HCT116 (cell line): ENCODE measurements around the gene ZNF580. TPM values are rescaled to one million over a fixed set of nuclear protein-coding genes. Genes with fewer than 3 reads are reported as not detected.
A peak's percentile ranks its signal among the peaks of the same experiment; 100 is the strongest.

ENCODE experiments used
- ATAC-seq: fragments of 200-7000 bp; cut with Tn5 transposase; 2 replicates; pipeline ENCODE4 v1.9.1; 2020; ENCODE audit warnings: mild to moderate bottlenecking, moderate library complexity
- BruUV-seq: library from RNA; stranded (reverse); fragments of 400-500 nt; replicated peaks from 2 replicates; lab custom pipeline; 2021; lab: Mats Ljungman, UMichigan
- CTCF ChIA-PET: fragments of 300-600 bp; sonication (Branson Sonifier 250); formaldehyde crosslinking; loops from one replicate; lab custom pipeline; 2021; ENCODE audit warnings: antibody characterized with exemption; lab: Charles Lee
- POLR2A ChIA-PET: fragments of 300-600, 350-600 bp; sonication (Branson Sonifier 250); formaldehyde crosslinking; loops from one replicate; lab custom pipeline; 2021; ENCODE audit warnings: antibody characterized with exemption; lab: Charles Lee
- RAD21 ChIA-PET, 2 experiments: fragments of 300-600 bp; sonication (Branson Sonifier 250); formaldehyde crosslinking; loops; one replicate each; lab custom pipeline; 2023; ENCODE audit warnings: low total read pairs in 2 of 2; ENCODE audit not compliant: uncharacterized antibody in 2 of 2, unreplicated experiment in 2 of 2, low non-redundant PET in 1 of 2; lab: Charles Lee
- DNase-seq: peaks from one replicate; pipeline ENCODE4 v3.0.0-alpha.2; 2010; ENCODE audit warnings: low read depth, low spot score
- H2AFZ ChIP-seq: fragments of 200-600 bp; shearing (Covaris generic), sonication (generic); 2 replicates; pipeline ENCODE4 v1.6.1; 2017; ENCODE audit warnings: low read depth, mixed run types, mixed read lengths, antibody characterized with exemption, low read length; ENCODE audit not compliant: poor library complexity, severe bottlenecking
- H3K27ac ChIP-seq: 2 replicates; pipeline ENCODE4 v1.5.1; 2012; ENCODE audit warnings: low read depth, low read length
- H3K27me3 ChIP-seq: fragments of 200-600 bp; sonication (generic); 2 replicates; pipeline ENCODE4 v1.6.1; 2016; ENCODE audit warnings: mixed run types, low read length, mixed read lengths; ENCODE audit not compliant: insufficient read depth
- H3K36me3 ChIP-seq, 2 experiments: fragments of 200-500 bp in 1 of 2; fragments of 200-600 bp in 1 of 2; sonication (Bioruptor generic) in 1 of 2; sonication (generic) in 1 of 2; 2 replicates each; pipeline versions ENCODE4 v1.5.1 to v1.6.1; 2014 to 2016; ENCODE audit warnings: low read length in 2 of 2, inconsistent platforms in 1 of 2, mixed read lengths in 1 of 2, mixed run types in 1 of 2; ENCODE audit not compliant: insufficient read depth in 2 of 2, control insufficient read depth in 1 of 2
- H3K4me1 ChIP-seq, 2 experiments: fragments of 200-600 bp in 1 of 2; sonication (generic) in 1 of 2; 2 replicates each; pipeline versions ENCODE4 v1.5.1 to v1.6.1; 2012 to 2017; ENCODE audit warnings: low read length in 2 of 2, inconsistent platforms in 1 of 2, mild to moderate bottlenecking in 1 of 2, mixed read lengths in 1 of 2, mixed run types in 1 of 2, moderate library complexity in 1 of 2; ENCODE audit not compliant: insufficient read depth in 2 of 2, control insufficient read depth in 1 of 2
- H3K4me2 ChIP-seq: fragments of 200-600 bp; sonication (generic); 2 replicates; pipeline ENCODE4 v1.6.1; 2017; ENCODE audit warnings: mixed run types, low read length, mixed read lengths
- H3K4me3 ChIP-seq, 2 experiments: fragments of 200-600 bp in 1 of 2; sonication (generic) in 1 of 2; replicated peaks in 1 of 2; 2 replicates each; pipeline ENCODE4 v1.5.1; 2011 to 2016; ENCODE audit warnings: low read length in 2 of 2, control low read depth in 1 of 2, low read depth in 1 of 2, mild to moderate bottlenecking in 1 of 2, mixed read lengths in 1 of 2, mixed run types in 1 of 2
- H3K79me2 ChIP-seq: fragments of 200-600 bp; sonication (generic); 2 replicates; pipeline ENCODE4 v1.6.1; 2017; ENCODE audit warnings: mild to moderate bottlenecking, mixed run types, low read length, moderate library complexity, mixed read lengths; ENCODE audit not compliant: insufficient read depth
- H3K9ac ChIP-seq: fragments of 200-600 bp; sonication (generic); 2 replicates; pipeline ENCODE4 v1.6.1; 2016; ENCODE audit warnings: low read length, mixed read lengths
- H3K9me2 ChIP-seq: fragments of 200-600 bp; sonication (generic), shearing (Covaris generic); 2 replicates; pipeline ENCODE4 v1.6.1; 2017; ENCODE audit warnings: mixed run types, mild to moderate bottlenecking, moderate library complexity; ENCODE audit not compliant: insufficient read depth
- H3K9me3 ChIP-seq, 2 experiments: fragments of 200-500 bp in 1 of 2; fragments of 200-600 bp in 1 of 2; sonication (Bioruptor generic) in 1 of 2; sonication (generic) in 1 of 2; 2 replicates each; pipeline ENCODE4 v1.6.1; 2014 to 2017; ENCODE audit warnings: low read length in 2 of 2, mixed read lengths in 2 of 2, inconsistent platforms in 1 of 2, low read depth in 1 of 2, mild to moderate bottlenecking in 1 of 2, mixed run types in 1 of 2, moderate library complexity in 1 of 2; ENCODE audit not compliant: control insufficient read depth in 1 of 2, insufficient read depth in 1 of 2
- H4K20me1 ChIP-seq: fragments of 200-600 bp; sonication (generic), shearing (Covaris generic); 2 replicates; pipeline ENCODE4 v1.6.1; 2017; ENCODE audit warnings: mixed run types, mild to moderate bottlenecking, moderate library complexity; ENCODE audit not compliant: insufficient read depth
- JUND ChIP-seq: IDR thresholded peaks from 2 replicates; pipeline ENCODE4 v1.6.1; 2012
- SIN3A ChIP-seq: IDR thresholded peaks from 2 replicates; pipeline ENCODE4 v1.6.1; 2012; ENCODE audit warnings: low read depth
- SP1 ChIP-seq: IDR thresholded peaks from 2 replicates; pipeline ENCODE4 v1.6.1; 2012; ENCODE audit warnings: low read depth
- ZNF274 ChIP-seq: fragments of 200-500 bp; sonication (Bioruptor generic); IDR thresholded peaks from 2 replicates; pipeline ENCODE4 v1.6.1; 2014; ENCODE audit warnings: mild to moderate bottlenecking, low read depth, low read length, inconsistent platforms
- intact Hi-C: fragments of 100-400 bp; cut with micrococcal nuclease; formaldehyde crosslinking; loops from 2 replicates; pipeline ENCODE4 v1.10.0; 2022
- total RNA-seq: library from RNA; stranded (reverse); gene quantifications from one replicate; pipeline ENCODE4 v1.2.1, GENCODE V29; 2021; ENCODE audit not compliant: unreplicated experiment
- TF ChIP-seq, protein P1 (sequence below), 3 experiments: fragments of 200-600 bp in 1 of 3; sonication (generic) in 1 of 3; IDR thresholded peaks in 2 of 3; conservative IDR thresholded peaks in 1 of 3; 2 replicates each; pipeline ENCODE4 v1.5.1; 2012 to 2017; ENCODE audit warnings: low read depth in 2 of 3, low read length in 2 of 3, antibody characterized with exemption in 1 of 3, borderline replicate concordance in 1 of 3, control low read depth in 1 of 3, mild to moderate bottlenecking in 1 of 3, mixed read lengths in 1 of 3, mixed run types in 1 of 3, moderate library complexity in 1 of 3; ENCODE audit not compliant: insufficient read depth in 1 of 3
- TF ChIP-seq, protein P2 (sequence below): IDR thresholded peaks from 2 replicates; pipeline ENCODE4 v1.6.1; 2012; ENCODE audit warnings: low read depth

Gene ZNF580
- total RNA-seq, 1 experiment from 2014 or later = 36.7 TPM

- DNase-seq = no peak
- POLR2A ChIA-PET = interaction anchor here (1.2 kb wide), 1 partner anchor 14 kb away, joined by 3 read pairs; no protein-coding TSS in a partner anchor
- Histone ChIP-seq H3K4me1 (peaks cover 8 to 14% of the 10 kb centered on the region in 2 experiments; a peak in 3 of 4 replicates), H3K9me2 (no peaks in the 10 kb centered on the region), H4K20me1 (no peaks in the 10 kb centered on the region), H3K79me2 (no peaks in the 10 kb centered on the region), H3K4me2 (no peak overlapping the region), H3K27me3 (no peaks in the 10 kb centered on the region), H2AFZ (no peak overlapping the region), H3K9ac (no peak overlapping the region), H3K36me3 (peaks cover 0 to 6% of the 10 kb centered on the region in 2 experiments; a peak in 2 of 4 replicates), H3K9me3 (no peaks in the 10 kb centered on the region), H3K4me3 (no peak overlapping the region), H3K27ac (no peak overlapping the region)
- RAD21 ChIA-PET = no interaction called here
- CTCF ChIA-PET = no interaction called here
- TF ChIP-seq ZNF274 (no peak), SIN3A (no peak)
- no TSS peak for BruUV-seq
- ATAC-seq = no peak
- intact Hi-C loops = no loop called here
Observed at GRCh38 chr19:55620410-55621204, 20.2 kb upstream of the ZNF580 start.

- H3K9ac ChIP-seq = no peak overlapping the region
- TF ChIP-seq, protein P1, sequence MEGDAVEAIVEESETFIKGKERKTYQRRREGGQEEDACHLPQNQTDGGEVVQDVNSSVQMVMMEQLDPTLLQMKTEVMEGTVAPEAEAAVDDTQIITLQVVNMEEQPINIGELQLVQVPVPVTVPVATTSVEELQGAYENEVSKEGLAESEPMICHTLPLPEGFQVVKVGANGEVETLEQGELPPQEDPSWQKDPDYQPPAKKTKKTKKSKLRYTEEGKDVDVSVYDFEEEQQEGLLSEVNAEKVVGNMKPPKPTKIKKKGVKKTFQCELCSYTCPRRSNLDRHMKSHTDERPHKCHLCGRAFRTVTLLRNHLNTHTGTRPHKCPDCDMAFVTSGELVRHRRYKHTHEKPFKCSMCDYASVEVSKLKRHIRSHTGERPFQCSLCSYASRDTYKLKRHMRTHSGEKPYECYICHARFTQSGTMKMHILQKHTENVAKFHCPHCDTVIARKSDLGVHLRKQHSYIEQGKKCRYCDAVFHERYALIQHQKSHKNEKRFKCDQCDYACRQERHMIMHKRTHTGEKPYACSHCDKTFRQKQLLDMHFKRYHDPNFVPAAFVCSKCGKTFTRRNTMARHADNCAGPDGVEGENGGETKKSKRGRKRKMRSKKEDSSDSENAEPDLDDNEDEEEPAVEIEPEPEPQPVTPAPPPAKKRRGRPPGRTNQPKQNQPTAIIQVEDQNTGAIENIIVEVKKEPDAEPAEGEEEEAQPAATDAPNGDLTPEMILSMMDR (IDR thresholded peaks at IDR 0.05 in 2 of 3, conservative IDR thresholded peaks at IDR 0.05 in 1 of 3; ENCODE audit: borderline replicate concordance in 1 of 3, insufficient read depth in 1 of 3, low read depth in 2 of 3, low read length in 2 of 3) = no peak
- TF ChIP-seq SP1 = no peak
- TF ChIP-seq, protein P2, sequence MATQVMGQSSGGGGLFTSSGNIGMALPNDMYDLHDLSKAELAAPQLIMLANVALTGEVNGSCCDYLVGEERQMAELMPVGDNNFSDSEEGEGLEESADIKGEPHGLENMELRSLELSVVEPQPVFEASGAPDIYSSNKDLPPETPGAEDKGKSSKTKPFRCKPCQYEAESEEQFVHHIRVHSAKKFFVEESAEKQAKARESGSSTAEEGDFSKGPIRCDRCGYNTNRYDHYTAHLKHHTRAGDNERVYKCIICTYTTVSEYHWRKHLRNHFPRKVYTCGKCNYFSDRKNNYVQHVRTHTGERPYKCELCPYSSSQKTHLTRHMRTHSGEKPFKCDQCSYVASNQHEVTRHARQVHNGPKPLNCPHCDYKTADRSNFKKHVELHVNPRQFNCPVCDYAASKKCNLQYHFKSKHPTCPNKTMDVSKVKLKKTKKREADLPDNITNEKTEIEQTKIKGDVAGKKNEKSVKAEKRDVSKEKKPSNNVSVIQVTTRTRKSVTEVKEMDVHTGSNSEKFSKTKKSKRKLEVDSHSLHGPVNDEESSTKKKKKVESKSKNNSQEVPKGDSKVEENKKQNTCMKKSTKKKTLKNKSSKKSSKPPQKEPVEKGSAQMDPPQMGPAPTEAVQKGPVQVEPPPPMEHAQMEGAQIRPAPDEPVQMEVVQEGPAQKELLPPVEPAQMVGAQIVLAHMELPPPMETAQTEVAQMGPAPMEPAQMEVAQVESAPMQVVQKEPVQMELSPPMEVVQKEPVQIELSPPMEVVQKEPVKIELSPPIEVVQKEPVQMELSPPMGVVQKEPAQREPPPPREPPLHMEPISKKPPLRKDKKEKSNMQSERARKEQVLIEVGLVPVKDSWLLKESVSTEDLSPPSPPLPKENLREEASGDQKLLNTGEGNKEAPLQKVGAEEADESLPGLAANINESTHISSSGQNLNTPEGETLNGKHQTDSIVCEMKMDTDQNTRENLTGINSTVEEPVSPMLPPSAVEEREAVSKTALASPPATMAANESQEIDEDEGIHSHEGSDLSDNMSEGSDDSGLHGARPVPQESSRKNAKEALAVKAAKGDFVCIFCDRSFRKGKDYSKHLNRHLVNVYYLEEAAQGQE = no peak
- no peak for TF ChIP-seq SIN3A
- TF ChIP-seq JUND = no peak
- no peak overlapping the region for H2AFZ ChIP-seq
- intact Hi-C loops = no loop called here
- no peak overlapping the region for H3K27ac ChIP-seq
- no peaks in the 10 kb centered on the region for H3K79me2 ChIP-seq
- no peak overlapping the region for H3K4me3 ChIP-seq
- ATAC-seq (no peak), DNase-seq (no peak)
- BruUV-seq = TSS peak; percentile 28
- CTCF ChIA-PET = no interaction called here
- H3K4me2 ChIP-seq = no peak overlapping the region
- no peaks in the 10 kb centered on the region for H3K27me3 ChIP-seq
- H3K9me3 ChIP-seq = no peaks in the 10 kb centered on the region
- peaks cover 0 to 6% of the 10 kb centered on the region in 2 experiments; a peak in 2 of 4 replicates for H3K36me3 ChIP-seq
- POLR2A ChIA-PET = no interaction called here
- H4K20me1 ChIP-seq = no peaks in the 10 kb centered on the region
- RAD21 ChIA-PET = no interaction called here
- no peaks in the 10 kb centered on the region for H3K9me2 ChIP-seq
- H3K4me1 ChIP-seq = peaks cover 8 to 14% of the 10 kb centered on the region in 2 experiments; a peak in 3 of 4 replicates
Observed at GRCh38 chr19:55621205-55621672, 19.6 kb upstream of the ZNF580 start.
